Measurements from ENCODE around the gene MBL2. TPM values are rescaled to one million over a fixed set of nuclear protein-coding genes. Genes with fewer than 3 reads are reported as not detected.

Gene MBL2
- total RNA-seq, 1 donor from 2014 or later: not detected

DNA sequence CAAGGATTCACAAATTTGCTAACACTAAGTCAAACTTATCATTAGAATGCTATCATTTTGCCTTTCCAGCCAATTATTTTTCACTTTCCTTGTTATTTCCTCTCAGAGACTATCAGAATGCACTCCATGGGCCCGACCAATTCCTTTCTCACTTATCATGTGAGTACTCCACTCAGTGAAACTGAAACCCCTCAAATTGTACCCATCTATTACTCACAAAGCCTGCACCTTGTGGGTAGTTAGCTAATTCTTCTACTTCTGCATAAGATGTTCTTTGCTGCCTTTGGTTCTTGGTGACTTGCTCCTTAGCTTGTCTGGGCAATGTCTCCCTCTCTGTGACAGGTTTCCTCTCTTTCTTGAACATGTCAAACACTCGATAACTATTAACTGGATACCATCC lies 35.2 kb upstream of the MBL2 start:
- TF ChIP-seq, protein P1, sequence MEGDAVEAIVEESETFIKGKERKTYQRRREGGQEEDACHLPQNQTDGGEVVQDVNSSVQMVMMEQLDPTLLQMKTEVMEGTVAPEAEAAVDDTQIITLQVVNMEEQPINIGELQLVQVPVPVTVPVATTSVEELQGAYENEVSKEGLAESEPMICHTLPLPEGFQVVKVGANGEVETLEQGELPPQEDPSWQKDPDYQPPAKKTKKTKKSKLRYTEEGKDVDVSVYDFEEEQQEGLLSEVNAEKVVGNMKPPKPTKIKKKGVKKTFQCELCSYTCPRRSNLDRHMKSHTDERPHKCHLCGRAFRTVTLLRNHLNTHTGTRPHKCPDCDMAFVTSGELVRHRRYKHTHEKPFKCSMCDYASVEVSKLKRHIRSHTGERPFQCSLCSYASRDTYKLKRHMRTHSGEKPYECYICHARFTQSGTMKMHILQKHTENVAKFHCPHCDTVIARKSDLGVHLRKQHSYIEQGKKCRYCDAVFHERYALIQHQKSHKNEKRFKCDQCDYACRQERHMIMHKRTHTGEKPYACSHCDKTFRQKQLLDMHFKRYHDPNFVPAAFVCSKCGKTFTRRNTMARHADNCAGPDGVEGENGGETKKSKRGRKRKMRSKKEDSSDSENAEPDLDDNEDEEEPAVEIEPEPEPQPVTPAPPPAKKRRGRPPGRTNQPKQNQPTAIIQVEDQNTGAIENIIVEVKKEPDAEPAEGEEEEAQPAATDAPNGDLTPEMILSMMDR (IDR thresholded peaks at IDR 0.05; ENCODE audit: insufficient read depth, low read length, poor library complexity, severe bottlenecking): no peak
- H3K4me3 ChIP-seq (ENCODE audit: low read depth, low read length): no peak overlapping the region
- DNase-seq (ENCODE audit: low read depth): no peak

DNA sequence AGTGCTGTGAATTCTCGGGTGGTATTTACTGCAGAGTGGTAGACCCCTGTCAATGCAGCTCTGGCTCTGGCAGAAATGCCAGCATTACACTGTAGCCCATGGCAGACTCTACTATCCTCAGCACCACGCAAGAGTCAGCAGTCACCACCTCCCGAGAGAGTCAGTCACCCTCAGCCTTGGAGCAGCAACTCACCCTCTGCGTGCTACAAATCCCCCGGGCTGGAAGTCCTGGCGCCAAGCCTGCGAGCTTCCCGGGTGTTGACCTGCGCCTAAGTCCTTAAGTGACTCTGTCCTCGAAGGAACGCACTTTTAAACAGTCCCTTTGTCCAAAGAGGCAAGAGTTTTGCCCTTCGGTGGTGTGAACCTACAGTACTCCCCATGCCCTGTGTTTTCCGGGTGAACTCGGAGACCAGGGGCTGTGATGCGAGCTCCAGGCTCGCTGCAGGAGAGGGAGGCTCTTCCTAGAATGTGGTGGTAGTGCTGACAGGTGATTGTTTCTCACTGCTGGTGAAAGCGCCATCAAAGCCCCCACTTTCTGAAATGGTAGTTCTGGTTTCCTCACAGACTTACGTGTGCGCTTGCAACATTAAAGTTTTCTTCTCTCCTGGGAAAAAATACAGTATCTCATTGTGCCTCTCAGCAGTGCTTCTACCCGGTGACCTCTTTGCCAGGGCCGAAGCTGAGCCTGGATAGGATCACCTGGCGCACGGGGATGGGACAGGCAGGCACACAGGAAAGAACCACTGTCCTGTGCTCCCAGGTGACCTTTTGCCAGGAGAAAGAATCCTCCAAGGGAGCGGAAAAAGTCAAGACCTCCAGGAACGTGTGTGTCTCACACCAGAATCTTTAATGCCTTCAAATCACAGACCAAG lies 33.1 kb upstream of the MBL2 start:
- Histone ChIP-seq H3K4me3 (ENCODE audit: low read depth, low read length) (no peak overlapping the region), H3K36me3 (ENCODE audit: control insufficient read depth, insufficient read depth, low read length) (no peaks in the 10 kb centered on the region), H3K27me3 (ENCODE audit: control insufficient read depth, insufficient read depth, low read length) (no peaks in the 10 kb centered on the region)
- TF ChIP-seq, protein P1 (IDR thresholded peaks at IDR 0.05; ENCODE audit: insufficient read depth, low read length, poor library complexity, severe bottlenecking): no peak
- no peak for DNase-seq (ENCODE audit: low read depth)

More for the DNA sequence above, 35.2 kb upstream of the MBL2 start:
- Histone ChIP-seq H3K27me3 (ENCODE audit: control insufficient read depth, insufficient read depth, low read length) (no peaks in the 10 kb centered on the region), H3K36me3 (ENCODE audit: control insufficient read depth, insufficient read depth, low read length) (no peaks in the 10 kb centered on the region)

DNA sequence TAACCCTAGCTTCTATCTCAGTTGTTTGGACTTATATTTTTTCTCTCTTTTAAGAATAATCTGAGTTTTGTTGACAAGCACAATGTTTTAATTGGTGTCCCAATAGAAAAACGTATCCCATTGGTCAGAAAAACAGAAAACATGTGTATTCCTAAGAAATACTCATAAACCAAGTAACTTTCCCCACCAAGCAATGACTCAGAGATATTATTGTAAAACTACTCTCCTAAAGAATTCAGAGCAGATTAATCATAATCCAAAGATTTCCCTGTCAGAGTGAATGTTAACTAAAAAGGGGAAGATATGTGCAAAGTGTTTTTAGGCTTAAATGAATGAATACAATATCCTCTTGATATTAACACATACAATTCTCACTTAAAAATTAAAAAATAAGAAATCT lies 29.4 kb upstream of the MBL2 start:
- DNase-seq (ENCODE audit: low read depth): peak; percentile 43
- H3K4me3 ChIP-seq (ENCODE audit: low read depth, low read length): no peak overlapping the region
- H3K36me3 ChIP-seq (ENCODE audit: control insufficient read depth, insufficient read depth, low read length): no peaks in the 10 kb centered on the region
- TF ChIP-seq, protein P1 (IDR thresholded peaks at IDR 0.05; ENCODE audit: insufficient read depth, low read length, poor library complexity, severe bottlenecking): no peak
- no peaks in the 10 kb centered on the region for H3K27me3 ChIP-seq (ENCODE audit: control insufficient read depth, insufficient read depth, low read length)

DNA sequence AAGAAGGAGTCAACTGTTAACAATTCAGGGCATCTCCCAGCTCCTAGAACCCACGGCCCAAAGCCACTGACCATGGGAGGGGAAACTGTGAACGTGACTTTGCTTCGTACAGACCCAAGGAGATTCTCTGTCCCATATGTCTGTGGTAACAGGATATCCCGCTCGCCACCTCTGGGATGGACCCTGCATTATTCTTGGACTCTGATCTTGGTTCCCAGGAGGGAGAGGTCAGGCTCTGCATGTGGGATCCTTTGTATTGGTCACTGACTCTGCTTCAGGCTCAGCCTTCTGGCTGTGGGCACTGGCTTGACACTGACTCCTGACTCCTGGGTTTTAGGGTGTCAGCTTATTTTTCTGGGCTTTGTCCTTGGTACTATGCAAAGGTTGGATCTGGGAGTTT lies 13.5 kb upstream of the MBL2 start:
- DNase-seq (ENCODE audit: low read depth): no peak
- TF ChIP-seq, protein P1 (IDR thresholded peaks at IDR 0.05; ENCODE audit: insufficient read depth, low read length, poor library complexity, severe bottlenecking): no peak
- no peaks in the 10 kb centered on the region for H3K36me3 ChIP-seq (ENCODE audit: control insufficient read depth, insufficient read depth, low read length)
- no peaks in the 10 kb centered on the region for H3K27me3 ChIP-seq (ENCODE audit: control insufficient read depth, insufficient read depth, low read length)
- H3K4me3 ChIP-seq (ENCODE audit: low read depth, low read length): no peak overlapping the region

DNA sequence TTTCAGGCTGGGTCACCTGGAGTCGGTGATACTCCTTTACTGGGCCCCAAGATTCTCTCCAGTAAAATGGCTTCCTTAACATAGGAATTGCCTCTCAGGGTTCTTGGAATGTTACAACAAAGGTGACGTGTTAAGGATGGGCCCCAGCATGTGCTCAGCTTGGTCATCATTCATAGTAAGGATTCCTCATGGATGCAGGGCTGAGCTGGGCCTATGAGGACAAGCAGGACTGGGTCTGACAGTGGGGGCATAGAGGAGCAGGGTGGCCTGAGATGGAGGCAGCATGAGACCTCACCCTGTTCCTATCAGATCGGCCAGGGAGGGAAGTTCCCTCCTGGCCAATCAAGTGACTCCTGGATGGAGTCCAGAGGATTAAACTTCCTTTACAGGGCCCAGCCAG lies 12.8 kb upstream of the MBL2 start:
- no peaks in the 10 kb centered on the region for H3K27me3 ChIP-seq (ENCODE audit: control insufficient read depth, insufficient read depth, low read length)
- no peak overlapping the region for H3K4me3 ChIP-seq (ENCODE audit: low read depth, low read length)
- no peak for DNase-seq (ENCODE audit: low read depth)
- H3K36me3 ChIP-seq (ENCODE audit: control insufficient read depth, insufficient read depth, low read length): no peaks in the 10 kb centered on the region
- TF ChIP-seq, protein P1 (IDR thresholded peaks at IDR 0.05; ENCODE audit: insufficient read depth, low read length, poor library complexity, severe bottlenecking): no peak

DNA sequence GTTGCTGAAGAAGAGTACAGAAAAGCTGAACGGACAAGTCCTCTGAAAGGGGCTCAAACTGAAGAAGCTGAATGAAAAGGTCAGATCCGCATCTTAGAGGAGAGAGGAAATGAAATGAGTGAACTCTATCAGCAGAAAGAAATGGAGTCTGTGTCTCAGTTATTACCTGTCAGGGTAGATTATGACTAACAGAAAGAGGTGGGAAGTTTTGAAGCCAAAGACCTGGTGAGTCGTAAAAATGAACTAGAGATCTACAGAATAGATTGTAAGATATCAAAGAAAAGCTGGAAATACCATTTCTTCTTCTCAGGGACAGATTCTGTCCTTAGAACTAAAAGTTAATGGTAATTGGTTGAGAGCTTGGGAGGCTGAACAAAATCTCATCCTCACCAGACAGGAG lies 11.1 kb upstream of the MBL2 start:
- no peak for DNase-seq (ENCODE audit: low read depth)
- peaks cover 3% of the 10 kb centered on the region for H3K27me3 ChIP-seq (ENCODE audit: control insufficient read depth, insufficient read depth, low read length)
- no peaks in the 10 kb centered on the region for H3K36me3 ChIP-seq (ENCODE audit: control insufficient read depth, insufficient read depth, low read length)
- TF ChIP-seq, protein P1 (IDR thresholded peaks at IDR 0.05; ENCODE audit: insufficient read depth, low read length, poor library complexity, severe bottlenecking): no peak
- H3K4me3 ChIP-seq (ENCODE audit: low read depth, low read length): no peak overlapping the region
